Measurements from ENCODE around the gene PHYHD1. TPM values are rescaled to one million over a fixed set of nuclear protein-coding genes. Genes with fewer than 3 reads are reported as not detected.
A peak's percentile ranks its signal among the peaks of the same experiment; 100 is the strongest.

Gene PHYHD1
- total and polyA plus RNA-seq, 2 of the 13 experiments (the other 11 are each of a cell fraction or from before 2014, with no cell fraction given), result 10.6 to 25.3 TPM

DNA sequence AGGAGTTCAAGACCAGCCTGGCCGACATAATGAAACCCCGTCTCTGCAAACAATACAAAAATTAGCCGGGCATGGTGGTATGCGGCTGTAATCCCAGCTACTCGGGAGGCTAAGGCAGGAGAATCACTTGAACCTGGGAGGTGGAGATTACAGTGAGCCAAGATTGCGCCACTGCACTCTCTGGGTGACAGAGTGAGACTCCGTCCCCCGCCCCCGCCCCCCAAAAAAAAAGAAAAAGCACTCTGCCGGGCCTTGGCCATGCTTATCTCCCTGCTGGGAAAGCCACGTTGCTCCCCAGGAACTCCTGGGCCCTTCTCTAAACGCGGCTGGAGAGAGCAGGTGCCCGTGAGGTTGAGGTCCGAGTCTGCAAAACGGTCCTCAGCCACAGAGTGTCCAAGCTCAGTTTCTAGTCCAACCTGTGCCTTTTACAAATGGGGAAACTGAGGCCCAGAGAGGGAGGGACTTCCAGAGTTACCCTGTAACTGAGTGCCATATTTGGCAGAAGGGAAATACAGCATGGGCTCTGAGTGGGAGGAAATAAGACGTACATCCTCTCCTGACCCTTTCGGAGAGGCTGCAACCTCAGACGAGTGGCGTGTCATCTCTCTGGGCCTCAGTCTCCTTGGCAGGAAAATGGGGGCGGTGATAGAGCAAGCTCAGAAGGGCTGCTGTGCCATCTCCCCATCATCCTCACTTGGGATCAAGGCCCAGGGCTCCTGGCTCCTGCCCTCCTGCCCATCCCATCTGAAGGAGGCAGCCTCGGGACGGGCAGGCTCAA, 6.6 kb upstream of the PHYHD1 start (continued):
- TF ChIP-seq NR2F6 (IDR thresholded peaks at IDR 0.05), result 0 out of 2 replicates have a peak, but pooled peaks have one; percentile 11
- no peak for TF ChIP-seq NR2F6 (CRISPR knock-in tag; IDR thresholded peaks at IDR 0.05)
- TF ChIP-seq TBL1XR1 (IDR thresholded peaks at IDR 0.05; ENCODE audit: borderline replicate concordance, low read length, partially characterized antibody), result no peak
- no peak for TF ChIP-seq ZBTB7B (CRISPR knock-in tag; IDR thresholded peaks at IDR 0.05)
- TF ChIP-seq, protein P1, sequence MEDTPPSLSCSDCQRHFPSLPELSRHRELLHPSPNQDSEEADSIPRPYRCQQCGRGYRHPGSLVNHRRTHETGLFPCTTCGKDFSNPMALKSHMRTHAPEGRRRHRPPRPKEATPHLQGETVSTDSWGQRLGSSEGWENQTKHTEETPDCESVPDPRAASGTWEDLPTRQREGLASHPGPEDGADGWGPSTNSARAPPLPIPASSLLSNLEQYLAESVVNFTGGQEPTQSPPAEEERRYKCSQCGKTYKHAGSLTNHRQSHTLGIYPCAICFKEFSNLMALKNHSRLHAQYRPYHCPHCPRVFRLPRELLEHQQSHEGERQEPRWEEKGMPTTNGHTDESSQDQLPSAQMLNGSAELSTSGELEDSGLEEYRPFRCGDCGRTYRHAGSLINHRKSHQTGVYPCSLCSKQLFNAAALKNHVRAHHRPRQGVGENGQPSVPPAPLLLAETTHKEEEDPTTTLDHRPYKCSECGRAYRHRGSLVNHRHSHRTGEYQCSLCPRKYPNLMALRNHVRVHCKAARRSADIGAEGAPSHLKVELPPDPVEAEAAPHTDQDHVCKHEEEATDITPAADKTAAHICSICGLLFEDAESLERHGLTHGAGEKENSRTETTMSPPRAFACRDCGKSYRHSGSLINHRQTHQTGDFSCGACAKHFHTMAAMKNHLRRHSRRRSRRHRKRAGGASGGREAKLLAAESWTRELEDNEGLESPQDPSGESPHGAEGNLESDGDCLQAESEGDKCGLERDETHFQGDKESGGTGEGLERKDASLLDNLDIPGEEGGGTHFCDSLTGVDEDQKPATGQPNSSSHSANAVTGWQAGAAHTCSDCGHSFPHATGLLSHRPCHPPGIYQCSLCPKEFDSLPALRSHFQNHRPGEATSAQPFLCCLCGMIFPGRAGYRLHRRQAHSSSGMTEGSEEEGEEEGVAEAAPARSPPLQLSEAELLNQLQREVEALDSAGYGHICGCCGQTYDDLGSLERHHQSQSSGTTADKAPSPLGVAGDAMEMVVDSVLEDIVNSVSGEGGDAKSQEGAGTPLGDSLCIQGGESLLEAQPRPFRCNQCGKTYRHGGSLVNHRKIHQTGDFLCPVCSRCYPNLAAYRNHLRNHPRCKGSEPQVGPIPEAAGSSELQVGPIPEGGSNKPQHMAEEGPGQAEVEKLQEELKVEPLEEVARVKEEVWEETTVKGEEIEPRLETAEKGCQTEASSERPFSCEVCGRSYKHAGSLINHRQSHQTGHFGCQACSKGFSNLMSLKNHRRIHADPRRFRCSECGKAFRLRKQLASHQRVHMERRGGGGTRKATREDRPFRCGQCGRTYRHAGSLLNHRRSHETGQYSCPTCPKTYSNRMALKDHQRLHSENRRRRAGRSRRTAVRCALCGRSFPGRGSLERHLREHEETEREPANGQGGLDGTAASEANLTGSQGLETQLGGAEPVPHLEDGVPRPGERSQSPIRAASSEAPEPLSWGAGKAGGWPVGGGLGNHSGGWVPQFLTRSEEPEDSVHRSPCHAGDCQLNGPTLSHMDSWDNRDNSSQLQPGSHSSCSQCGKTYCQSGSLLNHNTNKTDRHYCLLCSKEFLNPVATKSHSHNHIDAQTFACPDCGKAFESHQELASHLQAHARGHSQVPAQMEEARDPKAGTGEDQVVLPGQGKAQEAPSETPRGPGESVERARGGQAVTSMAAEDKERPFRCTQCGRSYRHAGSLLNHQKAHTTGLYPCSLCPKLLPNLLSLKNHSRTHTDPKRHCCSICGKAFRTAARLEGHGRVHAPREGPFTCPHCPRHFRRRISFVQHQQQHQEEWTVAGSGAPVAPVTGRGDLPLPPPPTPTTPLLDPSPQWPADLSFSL (CRISPR knock-in tag; IDR thresholded peaks at IDR 0.05), result no peak
- peak; percentile 5 for TF ChIP-seq RARA (CRISPR knock-in tag; IDR thresholded peaks at IDR 0.05)
- TF ChIP-seq ZNF883 (CRISPR knock-in tag; IDR thresholded peaks at IDR 0.05; ENCODE audit: not compliant biosample characterization), result no peak
- no peak for TF ChIP-seq ZNF292 (CRISPR knock-in tag; IDR thresholded peaks at IDR 0.05; ENCODE audit: borderline replicate concordance, low read depth)
